GM18870 (cell line): ENCODE measurements around the gene SETD5.
"Not testable (repeated sequence)": the region's sequence is repeated elsewhere in the genome, so short reads cannot be mapped to it uniquely, and the experiment has no call there.

ENCODE experiments used
- ATAC-seq: cut with Tn5 transposase; IDR thresholded peaks from one replicate; pipeline ENCODE4 v1.9.1; 2021; ENCODE audit warnings: moderate library complexity; ENCODE audit not compliant: unreplicated experiment

SETD5 gene

GRCh38 chr3:9448643-9449042, 51.2 kb downstream of the SETD5 start:
- no peak for ATAC-seq

GRCh38 chr3:9450126-9450525, 52.7 kb downstream of the SETD5 start:
- ATAC-seq = no peak

GRCh38 chr3:9450991-9451390, 53.6 kb downstream of the SETD5 start:
- ATAC-seq = no peak

GRCh38 chr3:9452417-9452816, 55.0 kb downstream of the SETD5 start:
- ATAC-seq = no peak

GRCh38 chr3:9455596-9456131, 58.2 kb downstream of the SETD5 start:
- ATAC-seq = no peak

- ATAC-seq = no peak
These were observed 70.0 kb downstream of the SETD5 start for GRCh38 chr3:9467451-9467850.

- no peak for ATAC-seq
These were observed 71.0 kb downstream of the SETD5 start for GRCh38 chr3:9468460-9468859.

GRCh38 chr3:9469986-9470385, 72.6 kb downstream of the SETD5 start:
- no peak for ATAC-seq

GRCh38 chr3:9473496-9474065, 76.2 kb downstream of the SETD5 start:
- no peak for ATAC-seq

- ATAC-seq = no peak
These were observed 77.1 kb downstream of the SETD5 start for GRCh38 chr3:9474482-9474881.

GRCh38 chr3:9476935-9477334, 79.5 kb downstream of the SETD5 start:
- ATAC-seq = no peak

- no peak for ATAC-seq
These were observed 82.8 kb downstream of the SETD5 start for GRCh38 chr3:9480265-9480664.

GRCh38 chr3:9485248-9485647, 87.8 kb downstream of the SETD5 start:
- no peak for ATAC-seq

GRCh38 chr3:9491506-9491905, 94.1 kb downstream of the SETD5 start:
- no peak for ATAC-seq

- not testable (repeated sequence) for ATAC-seq
These were observed 96.6 kb downstream of the SETD5 start for GRCh38 chr3:9494036-9494435.

GRCh38 chr3:9496893-9497292, 99.5 kb downstream of the SETD5 start:
- ATAC-seq = no peak

GRCh38 chr3:9497821-9498565, 100.6 kb downstream of the SETD5 start:
- ATAC-seq = no peak

GRCh38 chr3:9498781-9499180, 101.4 kb downstream of the SETD5 start:
- ATAC-seq = no peak

- no peak for ATAC-seq
These were observed 102.2 kb downstream of the SETD5 start for GRCh38 chr3:9499455-9500107.

- no peak for ATAC-seq
These were observed 103.0 kb downstream of the SETD5 start for GRCh38 chr3:9500108-9501050.

- ATAC-seq = no peak
These were observed 103.8 kb downstream of the SETD5 start for GRCh38 chr3:9501226-9501625.
